ENCODE measurements around the gene GATA5.

Gene GATA5

GRCh38 chr20:62441987-62442539, 33.7 kb downstream of the GATA5 start:
- no peaks in the 10 kb centered on the region for H3K9me3 Mint-ChIP-seq
- H3K4me1 Mint-ChIP-seq: peaks cover 13 to 15% of the 10 kb centered on the region in 2 donors
- peaks cover 24 to 31% of the 10 kb centered on the region in 2 donors for H3K27me3 Mint-ChIP-seq
- no peaks in the 10 kb centered on the region for H3K36me3 Mint-ChIP-seq
- no peak overlapping the region for H3K4me3 Mint-ChIP-seq
- DNase-seq: no peak
- no peak for ATAC-seq (replicated peaks)
- H3K27ac Mint-ChIP-seq: no peak overlapping the region

GRCh38 chr20:62439218-62439617, 36.6 kb downstream of the GATA5 start:
- H3K4me3 Mint-ChIP-seq: no peak overlapping the region
- peak; percentile 93 to 97 for ATAC-seq (replicated peaks)
- peaks cover 13 to 15% of the 10 kb centered on the region in 2 donors for H3K4me1 Mint-ChIP-seq
- no peaks in the 10 kb centered on the region for H3K9me3 Mint-ChIP-seq
- H3K27me3 Mint-ChIP-seq: peaks cover 42 to 52% of the 10 kb centered on the region in 2 donors
- peak; percentile 46 for DNase-seq
- H3K27ac Mint-ChIP-seq: peak overlapping the region; percentile 42
- no peaks in the 10 kb centered on the region for H3K36me3 Mint-ChIP-seq

- Mint-ChIP-seq H3K27me3 (peaks cover 47 to 65% of the 10 kb centered on the region in 2 donors), H3K27ac (peak overlapping the region; percentile 67), H3K4me3 (no peak overlapping the region), H3K36me3 (no peaks in the 10 kb centered on the region), H3K4me1 (peaks cover 13 to 15% of the 10 kb centered on the region in 2 donors), H3K9me3 (no peaks in the 10 kb centered on the region)
- no peak for DNase-seq
- no peak for ATAC-seq (replicated peaks)
Observed at GRCh38 chr20:62437927-62438326, 37.9 kb downstream of the GATA5 start.

GRCh38 chr20:62437496-62437895, 38.3 kb downstream of the GATA5 start:
- no peak for ATAC-seq (replicated peaks)
- Mint-ChIP-seq H3K9me3 (no peaks in the 10 kb centered on the region), H3K4me3 (no peak overlapping the region), H3K36me3 (no peaks in the 10 kb centered on the region), H3K4me1 (peaks cover 13 to 15% of the 10 kb centered on the region in 2 donors), H3K27ac (no peak overlapping the region), H3K27me3 (peaks cover 48 to 69% of the 10 kb centered on the region in 2 donors)
- no peak for DNase-seq

GRCh38 chr20:62436692-62437091, 39.1 kb downstream of the GATA5 start:
- Mint-ChIP-seq H3K9me3 (no peaks in the 10 kb centered on the region), H3K4me1 (peaks cover 13 to 15% of the 10 kb centered on the region in 2 donors), H3K36me3 (no peaks in the 10 kb centered on the region), H3K27ac (no peak overlapping the region), H3K4me3 (no peak overlapping the region), H3K27me3 (peaks cover 48 to 72% of the 10 kb centered on the region in 2 donors)
- DNase-seq (no peak), ATAC-seq (replicated peaks) (no peak)

GRCh38 chr20:62433658-62434497, 41.9 kb downstream of the GATA5 start:
- no peak for ATAC-seq (replicated peaks)
- Mint-ChIP-seq H3K36me3 (no peaks in the 10 kb centered on the region), H3K27ac (no peak overlapping the region), H3K4me1 (peaks cover 3 to 6% of the 10 kb centered on the region in 2 donors), H3K27me3 (peaks cover 49 to 81% of the 10 kb centered on the region in 2 donors), H3K4me3 (no peak overlapping the region), H3K9me3 (no peaks in the 10 kb centered on the region)
- no peak for DNase-seq

GRCh38 chr20:62430866-62431447, 44.8 kb downstream of the GATA5 start:
- Mint-ChIP-seq H3K4me1 (no peaks in the 10 kb centered on the region), H3K36me3 (no peaks in the 10 kb centered on the region), H3K4me3 (no peak overlapping the region), H3K9me3 (no peaks in the 10 kb centered on the region), H3K27me3 (peaks cover 44 to 67% of the 10 kb centered on the region in 2 donors), H3K27ac (no peak overlapping the region)
- DNase-seq (no peak), ATAC-seq (replicated peaks) (no peak)

- H3K4me3 Mint-ChIP-seq: no peak overlapping the region
- no peaks in the 10 kb centered on the region for H3K36me3 Mint-ChIP-seq
- H3K4me1 Mint-ChIP-seq: no peaks in the 10 kb centered on the region
- ATAC-seq (replicated peaks) (no peak), DNase-seq (no peak)
- H3K27me3 Mint-ChIP-seq: peaks cover 41 to 61% of the 10 kb centered on the region in 2 donors
- peaks cover 0 to 3% of the 10 kb centered on the region in 2 donors for H3K9me3 Mint-ChIP-seq
- H3K27ac Mint-ChIP-seq: no peak overlapping the region
Observed at GRCh38 chr20:62430311-62430853, 45.4 kb downstream of the GATA5 start.

- no peak for ATAC-seq (replicated peaks)
Observed at GRCh38 chr20:62429455-62430310, 46.1 kb downstream of the GATA5 start.

GRCh38 chr20:62428396-62429295, 47.1 kb downstream of the GATA5 start:
- no peak for DNase-seq
- Mint-ChIP-seq H3K36me3 (no peaks in the 10 kb centered on the region), H3K27me3 (peaks cover 24 to 57% of the 10 kb centered on the region in 2 donors), H3K4me1 (no peaks in the 10 kb centered on the region), H3K9me3 (peaks cover 0 to 3% of the 10 kb centered on the region in 2 donors), H3K27ac (no peak overlapping the region), H3K4me3 (no peak overlapping the region)
- ATAC-seq (replicated peaks): no peak

More at GRCh38 chr20:62429455-62430310, 46.1 kb downstream of the GATA5 start:
- no peak overlapping the region for H3K4me3 Mint-ChIP-seq
- H3K4me1 Mint-ChIP-seq: no peaks in the 10 kb centered on the region
- DNase-seq: no peak
- peaks cover 0 to 3% of the 10 kb centered on the region in 2 donors for H3K9me3 Mint-ChIP-seq
- no peak overlapping the region for H3K27ac Mint-ChIP-seq
- peaks cover 34 to 59% of the 10 kb centered on the region in 2 donors for H3K27me3 Mint-ChIP-seq
- no peaks in the 10 kb centered on the region for H3K36me3 Mint-ChIP-seq

GRCh38 chr20:62428002-62428372, 47.8 kb downstream of the GATA5 start:
- Mint-ChIP-seq H3K27ac (no peak overlapping the region), H3K4me1 (no peaks in the 10 kb centered on the region), H3K9me3 (peaks cover 0 to 3% of the 10 kb centered on the region in 2 donors), H3K27me3 (peaks cover 17 to 56% of the 10 kb centered on the region in 2 donors), H3K4me3 (no peak overlapping the region), H3K36me3 (no peaks in the 10 kb centered on the region)
- DNase-seq (no peak), ATAC-seq (replicated peaks) (no peak)

- ATAC-seq (replicated peaks) (no peak), DNase-seq (no peak)
- Mint-ChIP-seq H3K36me3 (no peaks in the 10 kb centered on the region), H3K4me3 (no peak within 1 kb of the TSS), H3K9me3 (peaks cover 0 to 3% of the 10 kb centered on the region in 2 donors), H3K27ac (no peak within 1 kb of the TSS), H3K4me1 (no peaks in the 10 kb centered on the region), H3K27me3 (peaks cover 12 to 55% of the 10 kb centered on the region in 2 donors)
Observed at GRCh38 chr20:62427172-62428001, 48.4 kb downstream of the GATA5 start, which contains the start of gene RBBP8NL. Gene RBBP8NL, minus strand, starts transcription at chr20:62427539. Its CDS starts 7,892 bp downstream, at chr20:62419647.

All from stimulated activated naive B cell treated with anti-CD40 and anti-IgM and Interleukin-4, amounts not matched to agents 10 μg/mL and 1 μg/mL and 100 μg/mL, for 72 hours (primary cell).